NCI-H2029 (cell line): Measurements from ENCODE around the gene RMI1.
"Not testable (repeated sequence)": the region's sequence is repeated elsewhere in the genome, so short reads cannot be mapped to it uniquely, and the experiment has no call there.

Source experiments
- DNase-seq: peaks from one replicate; lab custom pipeline; 2025; lab: John Stamatoyannopoulos, UW

The RMI1 gene

GRCh38 chr9:83980395-83981125 lies at the start of gene RMI1:
RMI1 (plus strand) TSS chr9:83980805; CDS start chr9:84000987, 20,182 bp downstream.
- DNase-seq: peak; percentile 99

- DNase-seq: no peak
These were observed 49.7 kb upstream of the RMI1 start for GRCh38 chr9:83930881-83931280.

- DNase-seq: no peak
These were observed 48.6 kb upstream of the RMI1 start for GRCh38 chr9:83932011-83932410.

GRCh38 chr9:83932851-83933250 lies 47.8 kb upstream of the RMI1 start:
- no peak for DNase-seq

GRCh38 chr9:83933790-83934189 lies 46.8 kb upstream of the RMI1 start:
- no peak for DNase-seq

- DNase-seq: peak; percentile 19
These were observed 45.9 kb upstream of the RMI1 start for GRCh38 chr9:83934569-83935275.

DNA sequence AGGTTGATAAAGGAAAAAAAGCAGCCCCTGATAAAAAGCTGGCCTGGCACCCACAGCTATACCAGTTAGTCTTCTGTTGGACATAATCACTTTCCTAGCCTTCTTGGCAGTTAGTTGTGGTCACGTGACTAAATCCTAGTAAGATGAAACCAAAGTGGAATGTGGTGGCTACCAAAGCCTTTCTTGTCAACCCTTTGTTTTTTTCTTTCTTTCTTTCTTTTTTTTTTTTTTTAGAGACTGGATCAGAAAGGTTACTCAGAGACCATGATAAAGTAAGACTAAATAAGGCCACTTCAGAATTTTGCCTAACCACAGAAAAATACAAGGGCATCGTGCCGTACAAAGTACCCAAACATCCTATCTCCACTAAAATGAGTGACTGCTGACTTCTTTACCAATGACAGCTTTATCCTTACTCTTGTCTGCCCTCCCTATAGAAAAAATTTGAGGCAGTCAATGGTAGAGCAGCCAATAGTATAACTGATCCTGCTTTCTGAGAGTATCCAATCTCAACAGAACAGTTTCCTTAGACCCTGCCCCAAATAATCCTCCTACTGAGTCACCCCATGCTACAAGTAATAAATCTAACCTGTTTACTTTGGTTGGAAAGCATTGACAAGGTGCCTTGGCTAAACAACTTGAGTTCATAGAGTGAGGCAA lies 45.2 kb upstream of the RMI1 start:
- DNase-seq: peak; percentile 72

GRCh38 chr9:83936523-83936922 lies 44.1 kb upstream of the RMI1 start:
- DNase-seq: no peak

GRCh38 chr9:83937861-83938455 lies 42.6 kb upstream of the RMI1 start:
- DNase-seq: peak; percentile 69

DNA sequence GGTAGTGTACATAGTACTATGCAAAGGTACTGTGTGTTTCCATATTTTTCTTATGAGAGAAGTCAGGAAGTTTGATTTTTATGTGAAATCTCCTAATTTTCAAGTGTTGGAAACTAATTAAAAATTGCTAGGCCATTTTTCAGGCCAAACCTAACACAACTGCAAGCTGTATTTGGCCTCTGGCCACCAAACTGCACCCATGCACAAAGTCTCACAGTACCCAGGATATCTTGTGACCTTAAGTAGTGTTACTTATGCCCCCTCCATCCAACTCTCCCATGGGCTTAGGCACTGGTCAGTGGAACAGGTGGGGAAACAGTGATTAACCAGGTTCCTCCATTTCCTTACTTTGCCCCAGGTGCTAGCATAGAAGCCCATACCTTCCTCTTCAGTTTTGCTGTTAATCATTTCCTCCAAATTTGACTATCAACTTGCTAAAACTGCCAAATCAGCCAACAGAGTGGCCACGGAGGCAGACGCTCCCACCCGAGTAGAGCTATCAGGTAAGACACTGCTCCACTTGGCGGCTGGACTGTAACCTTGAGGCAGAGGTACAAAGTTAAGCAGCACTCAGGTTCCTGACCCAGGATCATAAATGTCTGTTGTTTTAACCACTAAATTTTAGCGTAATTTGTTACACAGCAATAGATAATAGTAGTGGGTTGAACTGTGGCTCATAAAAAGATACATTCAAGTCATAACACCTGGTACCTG lies 39.9 kb upstream of the RMI1 start:
- no peak for DNase-seq

DNA sequence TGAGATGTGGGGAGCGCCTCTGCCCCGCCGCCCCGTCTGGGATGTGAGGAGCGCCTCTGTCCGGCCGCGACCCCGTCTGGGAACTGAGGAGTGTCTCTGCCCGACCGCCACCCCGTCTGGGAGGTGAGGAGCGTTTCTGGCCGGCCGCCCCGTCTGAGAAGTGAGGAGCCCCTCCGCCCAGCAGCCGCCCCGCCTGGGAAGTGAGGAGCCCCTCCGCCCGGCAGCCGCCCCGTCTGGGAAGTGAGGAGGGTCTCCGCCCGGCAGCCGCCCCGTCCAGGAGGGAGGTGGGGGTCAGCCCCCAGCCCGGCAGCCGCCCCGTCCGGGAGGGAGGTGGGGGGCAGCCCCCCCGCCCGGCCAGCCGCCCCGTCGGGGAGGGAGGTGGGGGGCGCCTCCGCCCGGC lies 32.5 kb upstream of the RMI1 start:
- DNase-seq: not testable (repeated sequence)

GRCh38 chr9:83956086-83956435 lies 24.5 kb upstream of the RMI1 start:
- peak; percentile 23 for DNase-seq

DNA sequence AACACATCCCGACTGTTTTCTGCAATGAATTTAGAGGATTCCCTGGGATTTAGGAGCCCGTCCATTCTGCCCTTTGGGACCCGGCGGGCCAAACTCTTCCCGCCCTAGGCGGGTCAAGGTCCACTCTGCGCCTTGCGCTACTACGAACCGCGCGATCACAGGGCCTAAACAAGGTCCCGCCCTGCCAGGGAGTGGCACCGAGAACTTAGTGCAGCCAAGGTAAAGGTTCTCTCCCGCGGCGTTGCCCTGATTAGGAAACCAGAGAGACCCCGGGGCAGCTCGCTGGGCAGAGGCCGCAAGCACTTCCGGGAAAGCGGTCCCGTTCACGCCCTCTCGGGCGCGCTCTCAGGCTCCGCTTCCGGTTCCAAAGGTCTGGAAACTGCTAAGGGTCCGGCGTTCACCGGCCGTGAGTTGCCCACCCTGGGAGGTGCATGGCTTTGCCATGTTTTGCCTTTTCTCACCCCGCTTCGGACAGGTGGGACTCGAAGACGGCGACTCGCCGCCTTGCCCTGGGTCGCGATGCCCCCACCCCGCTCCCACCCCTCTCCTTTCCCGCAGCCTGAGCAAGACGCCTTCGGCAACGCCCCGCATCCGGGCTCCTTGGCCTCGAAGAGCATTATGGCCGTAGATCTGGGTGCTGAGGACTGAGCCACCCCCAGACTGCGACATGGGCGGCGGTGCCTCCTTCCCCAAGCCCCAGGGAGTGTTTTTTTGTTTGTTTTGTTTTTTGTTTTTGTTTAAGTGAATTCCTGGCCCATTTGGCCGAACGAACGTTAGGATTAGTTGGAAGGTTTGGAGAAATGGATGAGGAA lies 24.0 kb upstream of the RMI1 start:
- DNase-seq: peak; percentile 62

- no peak for DNase-seq
These were observed 23.4 kb upstream of the RMI1 start for GRCh38 chr9:83957248-83957513.

DNA sequence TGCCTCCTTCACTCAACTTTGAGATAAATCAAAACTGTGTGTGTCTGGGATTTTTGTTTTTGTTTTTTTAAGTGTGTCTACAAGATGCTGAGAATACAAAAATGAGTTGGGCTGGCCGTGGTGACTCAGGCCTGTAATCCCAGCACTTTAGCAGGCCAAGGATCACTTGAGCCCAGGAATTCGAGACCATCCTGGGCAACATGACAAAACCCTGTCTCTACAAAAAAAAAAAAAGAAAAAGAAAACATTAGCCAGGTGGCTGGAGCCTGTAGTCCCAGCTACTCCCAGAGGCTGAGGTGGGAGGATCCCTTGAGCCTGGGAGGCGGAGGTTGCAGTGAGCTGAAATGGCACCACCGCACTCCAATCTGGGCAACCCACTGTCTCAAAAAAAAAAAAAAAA lies 21.5 kb upstream of the RMI1 start:
- DNase-seq: peak; percentile 65

DNA sequence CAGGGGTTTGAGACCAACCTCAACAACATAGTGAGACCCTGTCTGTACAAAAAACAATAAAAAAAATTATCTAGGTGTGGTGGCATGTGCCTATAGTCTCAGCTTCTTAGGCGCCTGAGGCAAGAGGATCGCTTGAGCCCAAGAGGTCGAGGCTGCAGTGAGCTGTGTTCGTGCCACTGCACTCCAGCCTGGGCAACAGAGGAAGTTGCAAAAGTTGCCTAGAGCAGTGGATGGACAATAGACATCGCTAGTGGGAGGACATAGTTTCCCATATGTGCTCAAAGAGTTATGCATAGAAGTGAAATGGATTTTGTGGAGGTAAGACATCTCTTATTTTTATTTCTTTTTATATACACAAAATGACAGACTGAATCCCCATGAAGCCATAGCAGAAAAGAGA lies 19.6 kb upstream of the RMI1 start:
- no peak for DNase-seq

DNA sequence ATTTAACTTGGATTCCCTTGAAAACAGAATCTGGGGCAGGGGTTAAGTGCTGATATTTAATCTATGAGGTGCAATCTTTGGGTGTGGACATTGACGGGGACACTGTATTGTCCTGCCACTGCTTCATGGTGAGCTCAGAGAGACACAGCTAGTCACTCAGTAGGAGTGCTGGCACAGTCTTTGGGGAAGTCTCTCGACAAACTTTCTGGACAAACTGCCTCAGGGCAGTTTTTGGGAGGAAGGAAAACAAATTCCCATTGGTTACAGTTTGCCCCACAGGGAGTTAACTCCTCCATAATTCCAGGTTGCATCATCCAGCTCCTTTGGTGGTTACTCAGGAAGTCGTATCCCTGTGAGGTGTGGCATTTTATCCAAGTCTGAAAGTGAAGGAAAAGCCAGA lies 18.4 kb upstream of the RMI1 start:
- DNase-seq: no peak

DNA sequence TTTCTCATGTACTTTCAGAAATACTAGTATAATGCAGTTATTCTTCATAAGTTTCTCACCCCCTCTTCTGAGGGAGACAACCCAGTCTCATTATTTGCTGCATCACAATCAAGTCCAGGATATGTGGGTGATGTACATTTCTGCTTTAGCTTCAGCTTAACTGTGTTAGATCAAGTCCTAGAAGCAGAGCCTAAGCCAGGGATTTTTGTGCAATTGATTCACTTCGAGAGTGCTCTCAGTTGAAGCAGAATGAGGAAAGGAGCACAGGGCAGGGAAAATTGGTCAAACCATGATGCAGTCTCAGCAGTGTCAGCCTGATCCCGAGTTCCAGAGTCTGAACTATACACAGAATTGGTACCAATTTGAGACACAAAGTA lies 15.6 kb upstream of the RMI1 start:
- DNase-seq: no peak

GRCh38 chr9:83965350-83966208 lies 15.0 kb upstream of the RMI1 start:
- peak; percentile 18 for DNase-seq

DNA sequence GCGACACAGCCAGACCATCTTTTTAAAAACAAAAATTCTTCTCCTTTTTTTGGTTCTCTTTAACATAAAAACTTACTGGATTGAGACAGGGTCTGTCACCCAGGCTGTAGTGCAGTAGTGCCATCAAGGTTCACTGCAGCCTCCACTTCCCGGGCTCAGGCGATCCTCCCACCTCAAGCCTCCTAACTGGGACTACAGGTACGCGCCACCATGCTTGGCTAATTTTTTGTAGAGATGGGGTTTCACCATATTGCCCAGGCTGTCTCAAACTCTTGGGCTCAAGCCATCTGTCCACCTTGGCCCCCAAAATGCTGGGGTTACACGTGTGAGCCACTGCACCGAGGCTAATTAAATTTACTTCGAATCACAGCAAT lies 14.4 kb upstream of the RMI1 start:
- DNase-seq: no peak

- no peak for DNase-seq
These were observed 13.5 kb upstream of the RMI1 start for GRCh38 chr9:83967073-83967472.
